Activated CD8-positive, alpha-beta memory T cell treated with anti-CD3 and anti-CD28 coated beads for 48 hours (primary cell): ENCODE data around the gene THSD4.
"Not testable (repeated sequence)": the region's sequence is repeated elsewhere in the genome, so short reads cannot be mapped to it uniquely, and the experiment has no call there.

Experiments
- DNase-seq, 3 experiments: peaks; one replicate each; pipeline ENCODE4 v3.0.0-alpha.2; 2020; ENCODE audit warnings: low read depth in 2 of 3, low spot score in 2 of 3

The THSD4 gene

DNA sequence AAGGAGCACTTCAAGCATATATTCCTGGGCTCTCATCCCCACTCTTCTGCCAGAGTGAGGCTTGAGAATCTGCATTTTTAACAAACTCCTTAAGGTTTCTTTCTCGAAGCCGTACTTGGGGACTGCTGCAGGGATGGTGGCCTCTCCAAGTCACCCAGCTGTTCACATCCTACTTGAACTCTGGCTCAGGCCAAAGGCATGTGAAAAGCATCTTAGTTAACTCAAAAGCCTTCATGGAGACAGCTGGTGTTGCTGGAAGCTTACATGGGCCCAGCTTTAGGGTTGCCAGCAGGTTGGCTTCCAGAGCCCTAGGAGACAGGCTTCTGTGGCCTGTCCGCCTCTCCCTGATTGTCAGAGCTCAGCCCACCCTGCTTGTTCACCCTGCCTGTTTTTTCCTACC lies 139.2 kb downstream of the THSD4 start:
- DNase-seq, result no peak

DNA sequence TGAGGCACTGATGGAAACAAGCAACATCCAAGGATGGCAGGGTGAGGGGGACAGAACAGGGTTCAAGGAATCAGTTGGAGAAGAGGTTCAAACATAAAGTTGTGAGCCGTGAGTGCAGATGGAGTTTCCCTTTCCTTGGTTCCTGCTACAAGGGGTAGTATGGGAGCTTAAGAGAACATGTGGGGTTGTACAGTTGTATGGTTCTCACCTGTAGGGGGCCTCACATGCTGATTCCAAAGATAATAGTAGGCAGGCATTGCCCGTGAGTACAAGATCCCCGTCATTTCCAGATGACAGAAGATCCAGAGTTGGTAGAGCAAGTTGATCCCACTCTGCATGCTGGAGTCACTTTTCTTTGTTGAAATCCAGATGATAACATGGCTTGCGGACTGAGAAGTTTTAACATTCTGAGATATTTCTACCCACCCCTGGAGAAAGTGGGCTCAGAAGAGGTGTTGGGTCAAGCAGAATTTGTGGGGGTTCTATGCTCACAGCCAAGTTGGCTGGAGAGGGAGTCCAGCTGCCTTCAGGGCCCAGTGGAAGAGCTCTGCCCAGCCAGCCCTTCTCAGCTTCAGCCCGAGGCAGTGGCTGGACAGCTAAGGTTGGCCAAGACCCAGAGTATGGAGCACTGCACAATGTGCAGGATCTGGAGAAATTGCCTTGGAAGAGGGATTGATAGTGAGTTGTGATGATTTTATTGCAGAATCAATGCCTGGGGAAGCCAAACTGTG lies 141.8 kb downstream of the THSD4 start:
- no peak for DNase-seq

DNA sequence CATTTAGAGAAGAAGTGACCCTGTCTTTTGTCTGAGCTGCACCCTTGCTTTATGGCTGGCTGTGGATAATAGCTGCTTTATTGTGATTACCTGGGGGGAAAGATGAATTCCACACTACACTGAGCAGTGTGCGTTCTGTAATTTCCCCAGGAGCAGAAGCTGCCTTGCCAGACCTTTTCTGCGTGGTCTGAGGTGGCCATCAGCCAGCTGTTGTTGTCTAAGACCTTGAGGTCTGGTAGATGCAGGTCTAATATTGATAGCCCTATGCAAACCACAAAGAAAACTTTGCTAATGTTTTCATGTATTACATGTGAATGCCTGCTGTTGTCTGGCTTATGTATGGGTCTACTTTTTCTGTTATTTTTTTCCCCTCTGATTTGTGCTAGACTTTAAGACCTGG lies 144.6 kb downstream of the THSD4 start:
- DNase-seq, result no peak

GRCh38 chr15:71261418-71261817 lies 146.1 kb downstream of the THSD4 start:
- DNase-seq, result no peak

DNA sequence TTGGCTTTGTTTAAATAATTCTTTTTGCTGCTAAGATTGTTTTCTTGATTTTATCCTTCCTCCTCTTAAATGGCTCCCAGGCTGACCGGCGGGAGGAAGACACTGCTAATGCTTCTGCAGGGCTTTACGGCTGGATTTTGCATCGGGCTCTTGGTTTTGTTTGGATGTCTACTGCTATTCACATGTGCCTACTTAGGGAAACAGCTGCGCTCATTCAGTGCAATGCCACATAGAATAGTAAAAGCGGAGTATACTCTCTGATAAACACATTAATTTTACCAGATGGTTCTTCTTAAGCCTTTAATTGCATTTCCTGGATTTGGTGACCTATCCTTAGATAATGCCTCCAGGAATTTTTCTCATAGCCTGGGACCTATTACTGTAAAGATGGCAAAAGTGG lies 146.6 kb downstream of the THSD4 start:
- DNase-seq, result no peak

GRCh38 chr15:71262599-71262998 lies 147.3 kb downstream of the THSD4 start:
- no peak for DNase-seq

GRCh38 chr15:71265606-71266005 lies 150.3 kb downstream of the THSD4 start:
- not testable (repeated sequence) for DNase-seq

DNA sequence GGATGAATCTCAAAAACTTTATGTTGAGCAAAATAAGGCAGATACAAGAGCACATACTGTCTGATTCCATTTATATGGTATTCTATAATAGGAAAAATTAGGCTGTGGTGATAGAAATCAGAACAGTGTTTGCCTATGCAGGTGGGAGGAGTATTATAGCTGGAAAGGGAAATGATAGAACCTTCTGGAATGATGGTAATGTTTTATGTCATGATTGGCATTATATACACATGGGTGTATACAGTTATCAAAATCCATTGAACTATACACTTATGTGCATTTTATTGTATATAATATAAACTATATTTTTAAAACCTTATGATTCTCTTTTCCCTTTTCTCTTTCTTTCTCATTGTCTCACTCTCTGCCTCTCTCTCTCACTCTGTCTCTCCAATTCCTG lies 156.1 kb downstream of the THSD4 start:
- DNase-seq, result no peak

- no peak for DNase-seq
These were observed 157.7 kb downstream of the THSD4 start for GRCh38 chr15:71272932-71273331.

- DNase-seq, result no peak
These were observed 158.6 kb downstream of the THSD4 start for GRCh38 chr15:71273731-71274447.

DNA sequence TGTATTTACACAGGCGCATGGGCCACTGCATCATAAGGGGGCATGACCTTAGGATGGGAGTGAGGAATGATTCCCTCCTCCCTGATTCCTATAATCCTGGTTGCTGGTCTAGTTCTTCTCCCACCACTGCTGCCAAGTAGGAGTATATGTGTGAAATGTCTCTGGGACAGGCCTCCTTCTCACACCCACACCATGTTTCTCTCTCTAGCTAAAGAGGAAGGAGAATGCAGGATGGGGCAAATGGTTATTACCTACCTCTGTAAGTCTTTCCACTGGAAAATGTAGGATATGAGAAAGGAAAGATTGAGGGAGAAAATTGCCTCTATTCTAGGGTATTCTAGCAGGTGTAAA lies 159.2 kb downstream of the THSD4 start:
- DNase-seq, result no peak

DNA sequence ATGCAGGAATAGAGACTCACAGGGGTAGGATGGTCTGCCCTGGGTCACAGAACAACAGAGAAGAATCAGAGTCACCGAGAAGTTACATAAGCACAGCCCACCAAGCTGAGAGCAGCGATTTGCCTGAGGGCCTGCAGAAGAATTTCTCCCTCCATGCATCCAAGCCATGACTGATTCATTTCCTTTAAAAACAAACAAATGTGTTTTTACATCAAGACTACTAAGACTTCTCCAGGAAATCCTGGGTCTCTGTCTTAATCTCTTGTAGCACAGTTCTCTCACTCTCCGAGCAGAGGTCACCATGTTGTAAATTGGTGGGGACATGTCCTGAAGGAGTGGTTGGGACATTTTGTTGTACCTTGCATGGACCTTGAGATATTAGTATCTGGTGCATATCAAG lies 159.8 kb downstream of the THSD4 start:
- no peak for DNase-seq

DNA sequence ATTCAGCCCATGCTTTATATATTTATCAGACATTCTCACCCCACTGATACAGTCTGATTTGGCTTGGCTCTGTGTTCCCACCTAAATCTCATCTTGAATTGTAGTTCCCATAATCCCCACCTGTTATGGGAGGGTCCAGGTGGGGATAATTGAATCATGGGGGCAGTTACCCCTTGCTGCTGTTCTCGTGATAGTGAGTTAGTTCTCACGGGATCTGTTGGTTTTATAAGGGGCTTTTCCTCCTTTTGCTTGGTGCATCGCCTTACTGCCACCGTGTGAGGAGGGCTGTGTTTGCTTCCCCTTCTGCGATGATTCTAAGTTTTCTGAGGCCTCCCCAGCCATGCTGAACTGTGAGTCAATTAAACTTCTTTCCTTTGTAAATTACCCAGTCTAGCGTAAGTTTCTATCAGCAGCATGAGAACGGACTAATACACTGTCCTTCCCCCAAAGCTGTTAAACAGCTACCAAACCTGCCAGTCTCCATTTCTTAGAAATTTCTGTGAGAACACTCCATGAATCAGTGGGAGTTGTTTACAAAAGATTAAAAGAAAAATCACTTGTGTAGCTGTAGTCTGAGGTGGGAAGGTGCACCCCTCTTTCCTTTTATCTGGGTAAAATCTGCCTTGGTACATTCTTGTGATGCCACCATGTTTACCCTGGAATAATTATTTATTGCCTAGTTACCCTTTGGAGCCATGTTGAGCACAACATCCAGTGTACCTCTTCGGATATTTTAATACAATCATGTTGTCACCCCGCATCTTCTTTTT lies 160.5 kb downstream of the THSD4 start:
- no peak for DNase-seq

DNA sequence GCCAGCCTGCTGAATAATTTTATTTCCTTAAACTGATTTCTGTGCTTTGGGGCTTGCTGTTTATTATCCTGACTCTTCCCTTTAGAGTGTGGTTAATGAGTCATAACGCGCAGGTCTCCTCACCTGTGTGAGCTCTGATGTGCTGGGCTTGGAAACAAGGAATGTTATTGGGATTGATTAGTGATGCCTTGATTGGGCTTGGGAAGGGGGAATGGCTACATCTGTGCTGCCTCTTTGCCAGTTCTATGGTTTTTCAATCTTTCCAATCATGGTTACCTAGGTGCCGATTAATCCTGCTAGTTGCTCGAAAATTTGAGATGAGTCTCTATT lies 161.0 kb downstream of the THSD4 start:
- DNase-seq, result no peak

GRCh38 chr15:71278989-71279756 lies 163.9 kb downstream of the THSD4 start:
- DNase-seq, result no peak

GRCh38 chr15:71279757-71280141 lies 164.5 kb downstream of the THSD4 start:
- DNase-seq, result no peak

- DNase-seq, result no peak
These were observed 164.9 kb downstream of the THSD4 start for GRCh38 chr15:71280206-71280605.

DNA sequence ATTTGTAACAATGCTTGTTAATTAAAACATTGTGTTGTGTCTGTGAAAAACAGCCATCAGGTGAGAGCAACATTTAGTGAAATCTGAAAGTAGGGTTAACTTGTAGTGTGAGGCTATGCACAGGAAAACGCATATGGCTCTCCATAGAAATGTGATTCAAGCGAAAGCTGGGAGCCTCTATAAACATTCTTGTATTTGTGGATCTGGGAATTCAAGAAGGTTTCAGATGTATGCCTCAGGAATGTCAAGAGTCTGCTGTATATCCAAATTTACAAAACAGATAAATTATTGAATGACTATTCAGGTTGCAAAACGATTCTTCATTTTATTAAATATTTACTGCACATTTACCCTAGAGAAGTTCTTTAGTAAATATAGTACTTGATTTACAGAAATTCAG lies 166.0 kb downstream of the THSD4 start:
- DNase-seq, result no peak

DNA sequence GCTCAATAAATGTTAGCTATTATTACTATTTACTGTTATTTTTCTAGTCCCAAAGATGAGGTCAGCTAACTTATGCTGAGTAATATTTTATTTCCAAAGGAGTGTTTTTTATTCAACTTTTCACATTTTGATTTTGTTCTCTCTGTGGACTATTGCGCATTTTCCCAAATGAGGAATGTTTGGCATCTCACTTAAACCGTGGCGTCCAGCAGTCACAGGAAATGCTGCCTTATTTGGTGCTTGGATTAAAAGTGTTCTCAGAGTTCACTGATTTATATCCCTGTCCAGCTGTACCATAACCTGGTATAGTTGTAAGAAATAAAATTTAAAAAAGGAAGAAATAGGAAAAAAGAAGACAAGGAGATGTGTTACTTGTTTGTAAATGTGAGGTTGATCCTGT lies 166.8 kb downstream of the THSD4 start:
- no peak for DNase-seq

- no peak for DNase-seq
These were observed 173.2 kb downstream of the THSD4 start for GRCh38 chr15:71288348-71288955.

- DNase-seq, result no peak
These were observed 174.7 kb downstream of the THSD4 start for GRCh38 chr15:71290002-71290401.
